ENCODE measurements around the gene TRIM47. TPM values are rescaled to one million over a fixed set of nuclear protein-coding genes. Genes with fewer than 3 reads are reported as not detected.

The TRIM47 gene
- total and polyA plus RNA-seq, 2 of the 13 experiments (the other 11 are each of a cell fraction or from before 2014, with no cell fraction given) = 33.5 to 82.0 TPM

DNA sequence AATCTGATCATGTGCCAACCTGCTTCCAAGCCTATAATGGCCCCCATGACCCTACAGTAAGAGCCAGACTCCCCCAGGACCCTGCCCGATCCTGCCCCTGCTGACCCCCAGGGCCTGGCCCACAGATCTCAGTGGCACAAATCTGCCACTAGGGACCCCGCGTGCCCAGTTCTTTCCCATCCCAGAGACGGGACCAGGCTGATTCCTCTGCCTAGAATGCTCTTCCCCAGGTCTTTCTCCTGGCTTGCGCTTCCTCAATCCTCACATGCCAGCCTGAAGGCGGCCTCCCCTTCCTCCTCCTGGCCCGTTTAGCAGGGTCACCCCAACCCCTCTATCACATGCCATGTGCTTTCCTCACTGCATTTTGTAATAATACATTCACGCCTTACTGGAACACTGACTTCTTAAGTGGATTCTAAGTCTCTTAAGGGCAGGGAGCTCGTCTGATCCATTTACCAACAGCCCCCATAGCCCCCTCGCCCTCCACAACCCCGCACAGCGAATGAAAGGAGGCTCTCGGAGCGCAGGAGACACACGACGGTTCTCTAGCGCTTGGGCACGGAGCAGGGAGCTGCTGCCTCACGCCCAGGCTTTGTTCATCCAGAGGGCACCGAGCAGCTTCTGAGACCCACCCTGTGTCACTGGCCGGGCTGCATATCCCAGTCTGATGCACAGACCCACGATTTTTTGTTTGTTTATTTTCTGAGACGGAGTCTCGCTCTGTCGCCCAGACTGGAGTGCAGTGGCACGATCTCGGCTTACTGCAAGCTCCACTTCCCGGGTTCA lies 17.2 kb upstream of the TRIM47 start (continued):
- no peak for TF ChIP-seq ZNF552 (CRISPR knock-in tag; IDR thresholded peaks at IDR 0.05; ENCODE audit: borderline replicate concordance)
- TF ChIP-seq, protein P1, sequence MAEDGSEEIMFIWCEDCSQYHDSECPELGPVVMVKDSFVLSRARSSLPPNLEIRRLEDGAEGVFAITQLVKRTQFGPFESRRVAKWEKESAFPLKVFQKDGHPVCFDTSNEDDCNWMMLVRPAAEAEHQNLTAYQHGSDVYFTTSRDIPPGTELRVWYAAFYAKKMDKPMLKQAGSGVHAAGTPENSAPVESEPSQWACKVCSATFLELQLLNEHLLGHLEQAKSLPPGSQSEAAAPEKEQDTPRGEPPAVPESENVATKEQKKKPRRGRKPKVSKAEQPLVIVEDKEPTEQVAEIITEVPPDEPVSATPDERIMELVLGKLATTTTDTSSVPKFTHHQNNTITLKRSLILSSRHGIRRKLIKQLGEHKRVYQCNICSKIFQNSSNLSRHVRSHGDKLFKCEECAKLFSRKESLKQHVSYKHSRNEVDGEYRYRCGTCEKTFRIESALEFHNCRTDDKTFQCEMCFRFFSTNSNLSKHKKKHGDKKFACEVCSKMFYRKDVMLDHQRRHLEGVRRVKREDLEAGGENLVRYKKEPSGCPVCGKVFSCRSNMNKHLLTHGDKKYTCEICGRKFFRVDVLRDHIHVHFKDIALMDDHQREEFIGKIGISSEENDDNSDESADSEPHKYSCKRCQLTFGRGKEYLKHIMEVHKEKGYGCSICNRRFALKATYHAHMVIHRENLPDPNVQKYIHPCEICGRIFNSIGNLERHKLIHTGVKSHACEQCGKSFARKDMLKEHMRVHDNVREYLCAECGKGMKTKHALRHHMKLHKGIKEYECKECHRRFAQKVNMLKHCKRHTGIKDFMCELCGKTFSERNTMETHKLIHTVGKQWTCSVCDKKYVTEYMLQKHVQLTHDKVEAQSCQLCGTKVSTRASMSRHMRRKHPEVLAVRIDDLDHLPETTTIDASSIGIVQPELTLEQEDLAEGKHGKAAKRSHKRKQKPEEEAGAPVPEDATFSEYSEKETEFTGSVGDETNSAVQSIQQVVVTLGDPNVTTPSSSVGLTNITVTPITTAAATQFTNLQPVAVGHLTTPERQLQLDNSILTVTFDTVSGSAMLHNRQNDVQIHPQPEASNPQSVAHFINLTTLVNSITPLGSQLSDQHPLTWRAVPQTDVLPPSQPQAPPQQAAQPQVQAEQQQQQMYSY (CRISPR knock-in tag; IDR thresholded peaks at IDR 0.05) = 0 out of 2 replicates have a peak, but pooled peaks have one; percentile 5
- no peak for TF ChIP-seq ZFP41 (CRISPR knock-in tag; IDR thresholded peaks at IDR 0.05; ENCODE audit: borderline replicate concordance)
- TF ChIP-seq HNRNPLL (IDR thresholded peaks at IDR 0.05; ENCODE audit: low read depth, low read length, poor library complexity, severe bottlenecking) = no peak
- no peak for TF ChIP-seq KLF9 (CRISPR knock-in tag; IDR thresholded peaks at IDR 0.05; ENCODE audit: low read depth)
- TF ChIP-seq, protein P2, sequence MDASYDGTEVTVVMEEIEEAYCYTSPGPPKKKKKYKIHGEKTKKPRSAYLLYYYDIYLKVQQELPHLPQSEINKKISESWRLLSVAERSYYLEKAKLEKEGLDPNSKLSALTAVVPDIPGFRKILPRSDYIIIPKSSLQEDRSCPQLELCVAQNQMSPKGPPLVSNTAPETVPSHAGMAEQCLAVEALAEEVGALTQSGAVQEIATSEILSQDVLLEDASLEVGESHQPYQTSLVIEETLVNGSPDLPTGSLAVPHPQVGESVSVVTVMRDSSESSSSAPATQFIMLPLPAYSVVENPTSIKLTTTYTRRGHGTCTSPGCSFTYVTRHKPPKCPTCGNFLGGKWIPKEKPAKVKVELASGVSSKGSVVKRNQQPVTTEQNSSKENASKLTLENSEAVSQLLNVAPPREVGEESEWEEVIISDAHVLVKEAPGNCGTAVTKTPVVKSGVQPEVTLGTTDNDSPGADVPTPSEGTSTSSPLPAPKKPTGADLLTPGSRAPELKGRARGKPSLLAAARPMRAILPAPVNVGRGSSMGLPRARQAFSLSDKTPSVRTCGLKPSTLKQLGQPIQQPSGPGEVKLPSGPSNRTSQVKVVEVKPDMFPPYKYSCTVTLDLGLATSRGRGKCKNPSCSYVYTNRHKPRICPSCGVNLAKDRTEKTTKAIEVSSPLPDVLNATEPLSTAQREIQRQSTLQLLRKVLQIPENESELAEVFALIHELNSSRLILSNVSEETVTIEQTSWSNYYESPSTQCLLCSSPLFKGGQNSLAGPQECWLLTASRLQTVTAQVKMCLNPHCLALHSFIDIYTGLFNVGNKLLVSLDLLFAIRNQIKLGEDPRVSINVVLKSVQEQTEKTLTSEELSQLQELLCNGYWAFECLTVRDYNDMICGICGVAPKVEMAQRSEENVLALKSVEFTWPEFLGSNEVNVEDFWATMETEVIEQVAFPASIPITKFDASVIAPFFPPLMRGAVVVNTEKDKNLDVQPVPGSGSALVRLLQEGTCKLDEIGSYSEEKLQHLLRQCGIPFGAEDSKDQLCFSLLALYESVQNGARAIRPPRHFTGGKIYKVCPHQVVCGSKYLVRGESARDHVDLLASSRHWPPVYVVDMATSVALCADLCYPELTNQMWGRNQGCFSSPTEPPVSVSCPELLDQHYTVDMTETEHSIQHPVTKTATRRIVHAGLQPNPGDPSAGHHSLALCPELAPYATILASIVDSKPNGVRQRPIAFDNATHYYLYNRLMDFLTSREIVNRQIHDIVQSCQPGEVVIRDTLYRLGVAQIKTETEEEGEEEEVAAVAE (CRISPR knock-in tag; IDR thresholded peaks at IDR 0.05; ENCODE audit: borderline replicate concordance) = no peak
- TF ChIP-seq ZNF83 (CRISPR knock-in tag; IDR thresholded peaks at IDR 0.05; ENCODE audit: borderline replicate concordance) = no peak
- TF ChIP-seq, protein P3, sequence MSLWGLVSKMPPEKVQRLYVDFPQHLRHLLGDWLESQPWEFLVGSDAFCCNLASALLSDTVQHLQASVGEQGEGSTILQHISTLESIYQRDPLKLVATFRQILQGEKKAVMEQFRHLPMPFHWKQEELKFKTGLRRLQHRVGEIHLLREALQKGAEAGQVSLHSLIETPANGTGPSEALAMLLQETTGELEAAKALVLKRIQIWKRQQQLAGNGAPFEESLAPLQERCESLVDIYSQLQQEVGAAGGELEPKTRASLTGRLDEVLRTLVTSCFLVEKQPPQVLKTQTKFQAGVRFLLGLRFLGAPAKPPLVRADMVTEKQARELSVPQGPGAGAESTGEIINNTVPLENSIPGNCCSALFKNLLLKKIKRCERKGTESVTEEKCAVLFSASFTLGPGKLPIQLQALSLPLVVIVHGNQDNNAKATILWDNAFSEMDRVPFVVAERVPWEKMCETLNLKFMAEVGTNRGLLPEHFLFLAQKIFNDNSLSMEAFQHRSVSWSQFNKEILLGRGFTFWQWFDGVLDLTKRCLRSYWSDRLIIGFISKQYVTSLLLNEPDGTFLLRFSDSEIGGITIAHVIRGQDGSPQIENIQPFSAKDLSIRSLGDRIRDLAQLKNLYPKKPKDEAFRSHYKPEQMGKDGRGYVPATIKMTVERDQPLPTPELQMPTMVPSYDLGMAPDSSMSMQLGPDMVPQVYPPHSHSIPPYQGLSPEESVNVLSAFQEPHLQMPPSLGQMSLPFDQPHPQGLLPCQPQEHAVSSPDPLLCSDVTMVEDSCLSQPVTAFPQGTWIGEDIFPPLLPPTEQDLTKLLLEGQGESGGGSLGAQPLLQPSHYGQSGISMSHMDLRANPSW (CRISPR knock-in tag; IDR thresholded peaks at IDR 0.05; ENCODE audit: borderline replicate concordance) = no peak
- no peak for TF ChIP-seq DMAP1 (CRISPR knock-in tag; IDR thresholded peaks at IDR 0.05)
- TF ChIP-seq, protein P4, sequence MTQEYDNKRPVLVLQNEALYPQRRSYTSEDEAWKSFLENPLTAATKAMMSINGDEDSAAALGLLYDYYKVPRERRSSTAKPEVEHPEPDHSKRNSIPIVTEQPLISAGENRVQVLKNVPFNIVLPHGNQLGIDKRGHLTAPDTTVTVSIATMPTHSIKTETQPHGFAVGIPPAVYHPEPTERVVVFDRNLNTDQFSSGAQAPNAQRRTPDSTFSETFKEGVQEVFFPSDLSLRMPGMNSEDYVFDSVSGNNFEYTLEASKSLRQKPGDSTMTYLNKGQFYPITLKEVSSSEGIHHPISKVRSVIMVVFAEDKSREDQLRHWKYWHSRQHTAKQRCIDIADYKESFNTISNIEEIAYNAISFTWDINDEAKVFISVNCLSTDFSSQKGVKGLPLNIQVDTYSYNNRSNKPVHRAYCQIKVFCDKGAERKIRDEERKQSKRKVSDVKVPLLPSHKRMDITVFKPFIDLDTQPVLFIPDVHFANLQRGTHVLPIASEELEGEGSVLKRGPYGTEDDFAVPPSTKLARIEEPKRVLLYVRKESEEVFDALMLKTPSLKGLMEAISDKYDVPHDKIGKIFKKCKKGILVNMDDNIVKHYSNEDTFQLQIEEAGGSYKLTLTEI (CRISPR knock-in tag; conservative IDR thresholded peaks at IDR 0.05) = no peak
- TF ChIP-seq EED (CRISPR knock-in tag; IDR thresholded peaks at IDR 0.05) = peak; percentile 70; the same call in 1 of the 2 replicates

Measured in HepG2 (cell line).